Hepatocyte (in vitro differentiated cells): Measurements from ENCODE around the gene RNFT2.

Experiments
- CTCF ChIP-seq: fragments of 200-600 bp; sonication (generic); IDR thresholded peaks from 2 replicates; pipeline ENCODE4 v1.5.1; 2016; ENCODE audit warnings: antibody characterized with exemption, mild to moderate bottlenecking; ENCODE audit not compliant: poor library complexity
- EZH2phosphoT487 ChIP-seq: fragments of 200-600 bp; sonication (generic); IDR thresholded peaks from one replicate; pipeline ENCODE4 v1.6.1; 2018; ENCODE audit warnings: antibody characterized with exemption, mild to moderate bottlenecking, low read depth, moderate library complexity; ENCODE audit not compliant: unreplicated experiment, severe bottlenecking

GRCh38 chr12:116818948-116819832, 81.1 kb downstream of the RNFT2 start:
- TF ChIP-seq CTCF: no peak
- no peak for TF ChIP-seq EZH2phosphoT487
